ENCODE data around the gene EBLN2.
A peak's percentile ranks its signal among the peaks of the same experiment; 100 is the strongest.

EBLN2 gene

DNA sequence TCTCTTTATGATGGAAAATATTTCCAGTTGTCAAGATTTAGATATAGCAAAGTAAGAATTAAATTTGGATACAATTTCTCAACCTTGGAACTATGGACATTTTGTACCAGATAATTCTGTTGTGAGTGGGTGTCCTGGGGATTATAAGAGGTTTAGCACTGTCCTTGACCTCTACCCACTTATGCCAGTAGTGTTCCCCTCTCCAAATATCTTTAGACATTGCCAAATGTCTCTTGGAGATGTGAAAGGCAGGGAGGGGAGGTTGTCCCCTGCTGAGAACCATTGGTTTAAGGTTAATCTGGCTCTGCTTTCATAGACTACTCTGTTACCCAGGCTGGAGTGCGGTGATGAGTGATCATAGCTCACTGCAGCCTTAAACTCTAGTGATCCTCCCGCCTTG, at the start of gene EBLN2:
Gene EBLN2 (plus strand): TSS at position 244 of the 400 bp plus-strand sequence. CDS start 423 bp downstream, outside the sequence.
- DNase-seq: no peak

GRCh38 chr3:73018298-73018697, 43.2 kb upstream of the EBLN2 start:
- DNase-seq: no peak

DNA sequence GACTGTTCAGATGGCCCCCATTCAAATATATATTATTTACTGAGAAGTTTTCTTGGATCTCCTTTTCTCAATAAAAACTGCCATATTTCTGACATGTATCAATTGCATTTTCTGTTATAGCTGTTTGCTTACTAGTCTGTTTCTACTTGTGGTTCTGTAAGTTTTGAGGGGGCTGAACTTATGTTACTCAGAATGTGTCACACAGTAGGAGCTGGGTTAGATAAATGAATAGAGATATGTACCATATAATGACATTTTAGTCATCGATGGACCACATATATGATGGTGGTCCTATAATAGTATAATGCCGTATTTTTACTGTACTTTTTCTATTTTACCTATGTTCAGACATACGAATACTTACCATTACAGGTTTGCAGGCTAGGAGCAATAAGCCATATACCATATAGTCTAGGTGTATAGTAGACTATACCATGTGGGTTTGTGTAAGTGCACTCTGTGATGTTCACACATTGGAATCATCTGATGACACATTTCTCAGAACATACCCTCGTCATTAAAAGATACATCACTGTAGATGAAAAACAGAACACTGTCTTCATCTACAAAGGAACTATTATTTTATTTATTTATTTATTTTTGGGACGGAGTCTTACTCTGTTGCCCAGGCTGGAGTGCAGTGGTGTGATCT, 42.5 kb upstream of the EBLN2 start:
- no peak for DNase-seq

DNA sequence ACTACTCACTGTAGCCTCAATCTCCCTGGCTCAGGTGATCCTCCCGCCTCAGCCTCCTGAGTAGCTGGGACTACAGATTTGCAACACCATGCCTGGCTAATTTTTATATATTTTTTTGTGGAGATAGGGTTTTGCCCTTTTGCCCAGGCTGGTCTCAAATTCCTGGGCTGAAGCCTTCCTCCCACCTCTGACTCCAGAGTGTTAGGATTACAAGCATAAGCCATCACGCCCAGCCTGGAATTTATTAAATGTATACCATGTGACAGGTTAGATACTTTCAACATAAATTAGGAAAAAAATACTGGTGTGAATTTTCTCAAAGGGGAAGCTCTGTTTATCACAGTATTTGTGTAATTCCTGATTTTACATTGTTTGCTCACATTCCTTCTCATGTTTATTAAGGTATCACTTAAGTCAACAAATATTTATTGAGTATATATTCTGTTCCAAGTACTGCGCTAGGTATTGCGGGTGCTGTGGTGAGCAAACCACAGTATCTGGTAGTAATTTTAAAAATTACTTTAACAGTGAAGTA, 40.1 kb upstream of the EBLN2 start:
- no peak for DNase-seq

DNA sequence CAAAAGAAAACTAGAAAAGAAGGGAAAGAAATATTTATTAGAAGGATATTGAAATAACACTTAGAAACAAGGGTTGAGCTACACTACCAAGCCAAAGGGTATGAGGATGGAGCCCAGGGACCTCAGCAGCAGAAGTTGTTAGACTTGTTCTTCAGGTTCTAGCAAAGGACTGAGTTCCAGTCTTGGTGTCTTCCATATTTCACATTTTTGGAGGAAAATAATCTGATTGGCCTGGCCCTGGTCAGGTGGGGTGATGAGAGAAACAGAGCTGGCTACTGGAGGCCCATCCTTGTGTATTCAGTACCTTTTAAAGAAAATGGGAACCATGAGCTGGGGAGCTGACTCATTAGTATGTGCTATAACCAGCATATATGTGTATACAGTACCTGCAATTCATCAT, 36.6 kb upstream of the EBLN2 start:
- DNase-seq: peak; percentile 66

DNA sequence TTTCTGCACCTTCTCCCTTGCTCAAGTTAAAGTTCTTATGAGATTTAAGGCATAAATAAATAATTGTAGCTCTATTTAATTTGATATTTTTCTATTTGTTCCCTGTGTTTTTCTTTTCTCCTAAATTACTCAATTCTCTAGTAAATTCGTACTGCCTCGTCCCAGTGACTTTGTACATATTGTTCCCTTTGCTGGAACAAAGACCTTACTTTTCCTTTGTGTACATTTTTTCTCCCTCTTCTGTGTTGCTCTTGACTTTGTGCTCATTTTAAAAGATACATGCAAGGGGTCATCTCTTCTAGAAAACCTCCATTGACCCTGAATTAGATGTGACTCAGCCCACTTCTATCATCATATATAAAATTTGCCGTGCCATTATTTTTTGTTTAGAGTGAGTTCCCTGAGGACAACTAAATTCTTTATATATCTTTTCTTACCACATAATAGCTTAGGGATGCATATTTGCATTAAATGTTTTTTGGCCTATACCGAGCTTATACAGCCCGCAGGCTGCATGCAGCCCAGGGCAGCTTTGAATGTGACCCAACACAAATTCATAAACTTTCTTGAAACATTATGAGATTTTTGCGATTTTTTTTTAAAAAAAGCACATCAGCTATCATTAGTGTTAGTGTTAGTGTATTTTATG, 35.2 kb upstream of the EBLN2 start:
- DNase-seq: no peak

DNA sequence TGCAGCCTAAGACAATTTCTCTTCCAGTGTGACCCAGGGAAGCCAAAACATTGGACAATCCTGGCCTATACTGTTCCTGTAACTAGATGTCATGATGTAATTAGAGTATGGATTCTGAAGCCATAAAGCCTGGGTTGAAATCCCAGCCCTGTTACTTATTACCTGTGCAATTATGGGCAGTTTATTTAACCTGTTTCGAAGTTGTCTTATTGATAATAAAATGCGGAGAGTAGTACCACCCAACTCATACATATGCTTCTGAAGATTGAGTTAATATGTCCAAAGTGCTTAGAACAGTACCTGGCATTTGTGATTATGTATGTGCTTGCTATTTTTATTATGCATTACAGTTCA, 34.7 kb upstream of the EBLN2 start:
- DNase-seq: no peak

DNA sequence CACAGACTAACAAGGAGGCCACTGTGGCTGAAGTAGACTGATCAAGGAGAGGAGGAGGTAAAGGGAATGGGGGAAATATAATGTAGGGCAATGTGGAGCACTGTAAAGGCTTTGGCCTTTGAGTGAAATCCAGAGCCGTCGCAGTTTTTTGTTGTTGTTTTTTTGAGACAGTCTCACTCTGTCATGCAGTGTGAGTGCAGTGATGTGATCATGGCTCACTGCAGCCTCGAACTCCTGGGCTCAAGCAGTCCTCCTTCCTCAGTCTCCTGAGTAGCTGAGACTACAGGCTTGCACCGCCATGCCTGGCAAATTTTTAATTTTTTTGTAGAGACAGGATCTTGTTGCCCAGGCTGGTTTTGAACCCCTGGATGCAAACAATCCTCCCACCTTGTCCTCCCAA, 32.7 kb upstream of the EBLN2 start:
- DNase-seq: no peak

GRCh38 chr3:73029321-73029796, 32.1 kb upstream of the EBLN2 start:
- DNase-seq: no peak

- no peak for DNase-seq
Observed at GRCh38 chr3:73030073-73030597, 31.3 kb upstream of the EBLN2 start.

DNA sequence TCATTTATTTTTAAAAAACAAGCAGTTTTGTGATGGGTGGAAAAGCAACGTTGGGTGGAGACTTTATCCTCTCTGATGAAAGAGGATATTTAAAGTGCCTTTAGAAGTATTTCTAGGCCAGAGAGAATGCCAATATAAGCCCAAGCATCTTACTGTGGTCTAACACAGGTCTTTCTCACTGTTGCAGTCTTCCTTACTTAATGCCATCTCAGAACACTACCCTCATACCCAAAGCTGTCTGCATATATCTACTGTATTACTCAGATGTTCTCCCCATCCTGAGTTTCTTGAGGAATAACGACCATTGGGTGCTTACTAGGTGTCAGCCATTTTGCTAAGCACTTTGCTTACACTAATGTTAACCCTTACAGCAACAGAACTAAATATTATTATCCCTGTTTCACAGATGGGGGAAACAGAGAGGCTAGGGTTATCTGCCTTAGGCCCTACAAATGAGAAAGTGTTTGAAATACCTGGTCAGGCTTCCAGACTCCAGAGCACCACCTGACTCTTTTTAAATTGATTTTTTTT, 29.8 kb upstream of the EBLN2 start:
- no peak for DNase-seq

- DNase-seq: no peak
Observed at GRCh38 chr3:73036694-73037591, 24.5 kb upstream of the EBLN2 start.

DNA sequence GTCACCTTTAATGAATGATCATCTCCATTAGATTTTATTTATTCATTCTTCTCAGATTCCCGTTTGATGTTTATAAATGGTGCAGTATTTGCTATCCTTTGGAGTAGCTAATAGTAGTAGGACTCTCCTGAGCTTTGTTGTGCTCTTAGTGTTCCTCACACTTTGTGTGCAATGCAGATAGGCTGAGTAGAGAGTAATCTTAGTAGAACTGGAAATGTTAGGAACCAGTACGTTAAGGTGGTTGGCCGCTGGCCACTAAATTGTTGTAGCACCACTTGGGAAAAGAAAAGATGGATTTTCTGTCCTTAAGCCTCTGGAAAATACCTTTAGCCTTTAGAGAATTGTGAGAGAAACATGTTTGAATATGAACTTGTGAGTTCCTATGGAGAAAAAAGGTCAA, 19.9 kb upstream of the EBLN2 start:
- DNase-seq: no peak

DNA sequence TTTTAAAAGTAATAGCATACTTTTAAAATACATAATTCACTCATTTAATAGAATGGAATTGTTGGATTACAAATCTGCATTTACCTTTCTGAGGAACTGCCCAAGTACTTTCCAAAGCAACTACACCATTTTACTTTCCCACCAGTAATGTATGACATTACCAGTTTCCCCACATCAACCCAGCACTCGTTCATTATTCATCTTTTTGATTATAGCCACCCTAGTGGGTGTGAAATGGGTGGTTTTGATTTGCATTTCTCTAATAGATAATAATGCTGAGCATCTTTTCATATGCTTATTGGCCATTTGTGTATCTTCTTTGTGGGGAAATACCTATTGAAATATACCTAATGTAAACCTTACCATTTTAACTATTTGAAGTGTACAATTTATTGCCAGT, 18.0 kb upstream of the EBLN2 start:
- DNase-seq: no peak

DNA sequence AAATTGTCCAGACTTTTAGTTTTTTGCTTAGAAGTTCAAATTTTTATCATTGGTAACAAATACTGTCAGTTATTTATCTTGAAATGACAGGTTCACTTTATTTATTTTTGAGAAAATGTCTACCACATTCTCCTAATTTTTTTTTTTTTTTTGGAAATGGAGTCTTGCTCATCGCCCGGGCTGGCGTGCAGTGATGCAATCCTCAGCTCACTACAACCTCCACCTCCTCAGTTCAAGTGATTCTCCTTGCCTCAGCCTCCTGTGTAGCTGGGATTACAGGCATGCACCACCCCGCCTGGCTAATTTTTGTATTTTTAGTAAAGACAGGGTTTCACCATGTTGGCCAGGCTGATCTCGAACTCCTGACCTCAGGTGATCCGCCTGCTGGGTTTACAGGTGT, 16.1 kb upstream of the EBLN2 start:
- DNase-seq: no peak

DNA sequence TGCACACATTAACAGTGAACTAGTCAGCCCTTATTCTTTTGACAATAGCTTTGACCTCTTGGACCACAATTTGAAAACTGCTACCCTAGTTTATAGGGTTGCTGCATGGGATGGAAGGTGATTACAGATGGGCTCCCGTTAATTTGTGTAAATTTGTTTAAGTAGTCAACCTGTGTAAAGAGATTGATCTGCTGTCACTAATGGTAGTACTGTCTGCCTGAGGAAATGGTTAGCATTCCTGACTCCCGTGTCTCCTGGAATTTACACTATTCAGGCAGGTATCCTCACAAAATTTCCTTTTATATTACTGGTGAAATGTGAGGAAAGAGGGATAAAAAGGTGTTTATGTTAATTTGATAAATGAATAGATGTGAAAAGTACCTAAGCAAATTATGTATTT, 15.3 kb upstream of the EBLN2 start:
- DNase-seq: no peak

- no peak for DNase-seq
Observed at GRCh38 chr3:73049319-73049718, 12.1 kb upstream of the EBLN2 start.

DNA sequence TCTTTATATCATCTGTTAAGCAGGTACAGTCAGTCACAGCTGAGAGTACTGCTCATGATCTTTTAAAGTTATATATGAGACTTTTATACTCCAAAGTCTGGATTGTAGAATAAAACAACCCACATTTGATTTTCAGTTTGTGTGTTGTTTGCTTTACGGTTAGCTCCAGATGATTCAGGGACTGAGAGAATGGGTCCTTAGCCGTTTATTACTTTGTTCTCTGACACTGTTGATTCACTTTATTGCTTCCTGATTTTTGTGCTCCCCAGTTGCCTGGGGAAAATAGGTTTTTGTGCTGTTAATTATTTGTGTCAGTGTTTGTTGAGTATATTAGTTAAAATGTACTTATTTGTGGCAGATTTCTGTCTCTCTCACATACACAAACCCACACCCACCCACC, 8.6 kb upstream of the EBLN2 start:
- no peak for DNase-seq

- DNase-seq: peak; percentile 60
Observed at GRCh38 chr3:73055583-73055982, 5.9 kb upstream of the EBLN2 start.

GRCh38 chr3:73056014-73056844, 5.2 kb upstream of the EBLN2 start:
- no peak for DNase-seq

DNA sequence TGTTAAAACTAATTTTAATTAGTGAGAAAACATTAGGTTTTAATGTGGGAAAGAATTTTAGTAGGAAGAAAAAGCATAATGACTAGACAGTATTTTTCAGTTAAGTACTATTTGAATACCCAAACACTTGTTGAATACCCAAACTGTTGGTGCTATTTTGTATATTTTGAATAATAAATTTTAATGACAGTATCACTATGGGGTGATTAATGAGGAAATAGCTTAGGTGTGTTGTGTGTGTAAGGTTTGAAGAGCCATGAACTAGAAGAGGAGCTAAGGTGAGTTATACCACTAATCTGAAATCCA, 4.7 kb upstream of the EBLN2 start:
- DNase-seq: no peak

DNA sequence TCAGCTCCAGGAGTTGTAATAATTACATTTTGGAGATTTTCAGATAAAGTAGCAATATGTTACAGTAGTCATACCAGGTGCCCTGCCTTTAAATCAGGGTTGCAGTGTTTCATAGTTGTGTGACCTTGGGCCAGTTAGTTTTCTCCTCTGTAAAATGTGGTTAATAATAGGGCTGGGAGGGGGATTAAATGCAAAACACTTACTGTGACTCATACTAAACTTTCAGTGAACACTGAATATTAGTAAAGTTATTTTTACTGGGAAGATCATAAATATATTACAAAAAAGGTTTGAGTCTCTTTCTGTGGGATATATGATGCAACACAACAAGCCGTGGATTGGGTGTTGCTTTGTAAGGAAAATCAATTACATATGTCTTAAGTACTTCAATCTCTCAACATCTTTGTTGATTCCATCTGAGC, 1.1 kb upstream of the EBLN2 start:
- DNase-seq: no peak

Measured in islet precursor cell (in vitro differentiated cells).